Fibroblast of lung (primary cell): ENCODE data around the gene KLF15. TPM values are rescaled to one million over a fixed set of nuclear protein-coding genes. Genes with fewer than 3 reads are reported as not detected.

Source experiments
- DNase-seq, 2 donors: peaks; one replicate each; pipeline versions ENCODE4 v3.0.0 to v3.0.0-alpha.2; 2010; ENCODE audit warnings: low read depth in 2 of 2
- H2AFZ ChIP-seq: 2 replicates; pipeline ENCODE4 v1.5.1; 2012; ENCODE audit warnings: low read length, control low read depth, inconsistent platforms
- H3K27ac ChIP-seq: 2 replicates; pipeline ENCODE4 v1.5.1; 2011; ENCODE audit warnings: low read length, control low read depth; ENCODE audit not compliant: insufficient read depth
- H3K27me3 ChIP-seq: 2 replicates; pipeline ENCODE4 v1.5.1; 2011; ENCODE audit warnings: mild to moderate bottlenecking, low read length; ENCODE audit not compliant: control insufficient read depth, insufficient read depth
- H3K36me3 ChIP-seq: 2 replicates; pipeline ENCODE4 v1.5.1; 2011; ENCODE audit warnings: low read length; ENCODE audit not compliant: control insufficient read depth, insufficient read depth
- H3K4me1 ChIP-seq: 2 replicates; pipeline ENCODE4 v1.5.1; 2011; ENCODE audit warnings: low read length; ENCODE audit not compliant: control insufficient read depth, insufficient read depth; ENCODE audit errors: extremely low read depth
- H3K4me2 ChIP-seq: 2 replicates; pipeline ENCODE4 v1.5.1; 2011; ENCODE audit warnings: low read length, control low read depth; ENCODE audit not compliant: insufficient read depth; ENCODE audit errors: extremely low read depth
- H3K4me3 ChIP-seq, 4 experiments: fragments of 200-600 bp in 1 of 4; sonication (generic) in 1 of 4; replicated peaks in 1 of 4; 2 replicates each; pipeline ENCODE4 v1.5.1; 2011 to 2016; ENCODE audit warnings: low read length in 4 of 4, low read depth in 3 of 4, mild to moderate bottlenecking in 3 of 4, control low read depth in 2 of 4, inconsistent platforms in 1 of 4, mixed read lengths in 1 of 4; ENCODE audit not compliant: insufficient read depth in 1 of 4; ENCODE audit errors: control extremely low read depth in 1 of 4
- H3K79me2 ChIP-seq: 2 replicates; pipeline ENCODE4 v1.5.1; 2012; ENCODE audit warnings: mild to moderate bottlenecking, low read length, inconsistent platforms; ENCODE audit not compliant: control insufficient read depth, insufficient read depth
- H3K9ac ChIP-seq: 2 replicates; pipeline ENCODE4 v1.5.1; 2011; ENCODE audit warnings: mild to moderate bottlenecking, low read length, control low read depth; ENCODE audit not compliant: insufficient read depth
- H3K9me3 ChIP-seq: 2 replicates; pipeline ENCODE4 v1.5.1; 2012; ENCODE audit warnings: low read depth, low read length; ENCODE audit not compliant: control insufficient read depth, insufficient read depth
- H4K20me1 ChIP-seq: 2 replicates; pipeline ENCODE4 v1.5.1; 2011; ENCODE audit warnings: low read length; ENCODE audit not compliant: control insufficient read depth, insufficient read depth; ENCODE audit errors: extremely low read depth
- EZH2 ChIP-seq: IDR thresholded peaks from 2 replicates; pipeline ENCODE4 v1.5.1; 2012; ENCODE audit warnings: low read length, control low read depth, mild to moderate bottlenecking; ENCODE audit errors: missing control alignments
- polyA plus RNA-seq, 2 donors: library from polyadenylated mRNA; depleted of rRNA in 1 of 2; stranded (reverse) in 1 of 2; unstranded in 1 of 2; fragments of >200 nt; gene quantifications; 2 replicates each; pipeline ENCODE4 v1.2.1, GENCODE V29; 2011 to 2012; ENCODE audit warnings: missing spikeins in 1 of 2
- total RNA-seq: library from RNA; depleted of rRNA; stranded (reverse); fragments of >200 nt; gene quantifications from 2 replicates; pipeline ENCODE4 v1.2.1, GENCODE V29; 2014
- TF ChIP-seq, protein P1 (sequence below), 2 donors: IDR thresholded peaks in 1 of 2; conservative IDR thresholded peaks in 1 of 2; 1 replicate in 1 of 2; 2 replicates in 1 of 2; pipeline ENCODE4 v1.5.1; 2011 to 2012; ENCODE audit warnings: low read length in 2 of 2, control low read depth in 1 of 2, inconsistent platforms in 1 of 2, low read depth in 1 of 2, mild to moderate bottlenecking in 1 of 2

Gene KLF15
- total and polyA plus RNA-seq, 2 donors (not counting 1 experiment from before 2014, with no cell fraction given): 0.15 to 4.1 TPM

DNA sequence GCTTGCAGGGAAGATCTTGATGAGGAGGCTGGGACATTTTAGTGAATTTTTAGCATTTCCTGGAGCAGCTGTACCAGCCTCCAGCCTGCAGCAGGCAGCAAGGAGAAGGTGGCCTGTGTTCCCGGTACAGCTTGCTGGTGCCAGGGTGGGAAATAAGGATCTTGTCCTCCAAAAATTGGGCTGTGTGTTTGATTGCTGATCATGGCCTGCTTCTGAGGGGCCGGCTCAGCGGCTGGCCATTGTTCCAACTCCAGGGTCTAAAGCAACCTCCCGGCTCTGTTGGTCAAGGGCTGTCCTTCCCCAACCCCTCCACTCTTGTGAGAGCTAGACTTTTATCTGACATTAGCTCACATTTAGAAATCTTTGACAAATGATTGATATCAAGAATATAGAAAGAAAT is 42.5 kb upstream of the KLF15 start:
- H3K4me3 ChIP-seq: no peak overlapping the region
- H3K4me1 ChIP-seq: no peaks in the 10 kb centered on the region
- H3K9ac ChIP-seq: no peak overlapping the region
- TF ChIP-seq, protein P1, sequence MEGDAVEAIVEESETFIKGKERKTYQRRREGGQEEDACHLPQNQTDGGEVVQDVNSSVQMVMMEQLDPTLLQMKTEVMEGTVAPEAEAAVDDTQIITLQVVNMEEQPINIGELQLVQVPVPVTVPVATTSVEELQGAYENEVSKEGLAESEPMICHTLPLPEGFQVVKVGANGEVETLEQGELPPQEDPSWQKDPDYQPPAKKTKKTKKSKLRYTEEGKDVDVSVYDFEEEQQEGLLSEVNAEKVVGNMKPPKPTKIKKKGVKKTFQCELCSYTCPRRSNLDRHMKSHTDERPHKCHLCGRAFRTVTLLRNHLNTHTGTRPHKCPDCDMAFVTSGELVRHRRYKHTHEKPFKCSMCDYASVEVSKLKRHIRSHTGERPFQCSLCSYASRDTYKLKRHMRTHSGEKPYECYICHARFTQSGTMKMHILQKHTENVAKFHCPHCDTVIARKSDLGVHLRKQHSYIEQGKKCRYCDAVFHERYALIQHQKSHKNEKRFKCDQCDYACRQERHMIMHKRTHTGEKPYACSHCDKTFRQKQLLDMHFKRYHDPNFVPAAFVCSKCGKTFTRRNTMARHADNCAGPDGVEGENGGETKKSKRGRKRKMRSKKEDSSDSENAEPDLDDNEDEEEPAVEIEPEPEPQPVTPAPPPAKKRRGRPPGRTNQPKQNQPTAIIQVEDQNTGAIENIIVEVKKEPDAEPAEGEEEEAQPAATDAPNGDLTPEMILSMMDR (conservative IDR thresholded peaks at IDR 0.05 in 1 of 2, IDR thresholded peaks at IDR 0.05 in 1 of 2; ENCODE audit: low read depth in 1 of 2, low read length in 2 of 2): no peak
- TF ChIP-seq EZH2: no peak
- H2AFZ ChIP-seq: no peak overlapping the region
- no peaks in the 10 kb centered on the region for H3K79me2 ChIP-seq
- no peak for DNase-seq
- no peaks in the 10 kb centered on the region for H3K27me3 ChIP-seq
- no peaks in the 10 kb centered on the region for H4K20me1 ChIP-seq
- H3K9me3 ChIP-seq: no peaks in the 10 kb centered on the region
- no peaks in the 10 kb centered on the region for H3K36me3 ChIP-seq
- H3K27ac ChIP-seq: no peak overlapping the region
- no peak overlapping the region for H3K4me2 ChIP-seq

DNA sequence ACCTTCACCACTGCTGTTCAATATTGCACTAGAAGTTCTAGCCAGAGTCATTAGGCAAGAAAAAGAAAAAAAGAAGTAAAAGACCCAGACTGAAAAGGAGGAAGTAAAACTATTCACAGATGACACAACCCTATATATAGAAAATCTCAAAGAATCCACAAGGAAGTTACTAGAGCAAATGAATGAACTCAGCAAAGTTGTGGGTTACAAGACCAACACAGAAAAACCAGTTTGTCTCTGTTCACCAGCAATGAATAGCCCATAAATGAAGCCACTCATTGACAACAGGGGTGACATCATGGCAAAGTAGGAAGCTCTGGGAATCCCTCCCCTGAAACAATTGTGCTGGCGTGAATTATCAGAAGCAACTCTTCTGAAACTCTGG is 42.1 kb upstream of the KLF15 start:
- Histone ChIP-seq H3K9me3 (no peaks in the 10 kb centered on the region), H3K4me1 (no peaks in the 10 kb centered on the region), H3K27me3 (peaks cover 3% of the 10 kb centered on the region), H3K79me2 (no peaks in the 10 kb centered on the region), H3K27ac (no peak overlapping the region), H2AFZ (no peak overlapping the region), H3K4me2 (no peak overlapping the region), H4K20me1 (no peaks in the 10 kb centered on the region), H3K4me3 (no peak overlapping the region), H3K9ac (no peak overlapping the region), H3K36me3 (no peaks in the 10 kb centered on the region)
- DNase-seq: no peak
- TF ChIP-seq EZH2: no peak
- TF ChIP-seq, protein P1 (conservative IDR thresholded peaks at IDR 0.05 in 1 of 2, IDR thresholded peaks at IDR 0.05 in 1 of 2; ENCODE audit: low read depth in 1 of 2, low read length in 2 of 2): no peak

GRCh38 chr3:126398423-126399350 is 41.5 kb upstream of the KLF15 start:
- DNase-seq: no peak
- Histone ChIP-seq H3K9me3 (no peaks in the 10 kb centered on the region), H3K79me2 (no peaks in the 10 kb centered on the region), H3K9ac (no peak overlapping the region), H2AFZ (no peak overlapping the region), H3K27ac (no peak overlapping the region), H3K4me3 (no peak overlapping the region), H4K20me1 (no peaks in the 10 kb centered on the region), H3K27me3 (peaks cover 10% of the 10 kb centered on the region), H3K4me1 (no peaks in the 10 kb centered on the region), H3K36me3 (no peaks in the 10 kb centered on the region), H3K4me2 (no peak overlapping the region)
- TF ChIP-seq EZH2: no peak
- TF ChIP-seq, protein P1 (conservative IDR thresholded peaks at IDR 0.05 in 1 of 2, IDR thresholded peaks at IDR 0.05 in 1 of 2; ENCODE audit: low read depth in 1 of 2, low read length in 2 of 2): no peak
